HG03469 (cell line): ENCODE results near the gene MS4A7.
A peak's percentile ranks its signal among the peaks of the same experiment; 100 is the strongest.

Experiments
- ATAC-seq: cut with Tn5 transposase; IDR thresholded peaks from one replicate; pipeline ENCODE4 v1.9.1; 2021; ENCODE audit warnings: mild to moderate bottlenecking, moderate library complexity, moderate number of reproducible peaks; ENCODE audit not compliant: unreplicated experiment

Gene MS4A7

DNA sequence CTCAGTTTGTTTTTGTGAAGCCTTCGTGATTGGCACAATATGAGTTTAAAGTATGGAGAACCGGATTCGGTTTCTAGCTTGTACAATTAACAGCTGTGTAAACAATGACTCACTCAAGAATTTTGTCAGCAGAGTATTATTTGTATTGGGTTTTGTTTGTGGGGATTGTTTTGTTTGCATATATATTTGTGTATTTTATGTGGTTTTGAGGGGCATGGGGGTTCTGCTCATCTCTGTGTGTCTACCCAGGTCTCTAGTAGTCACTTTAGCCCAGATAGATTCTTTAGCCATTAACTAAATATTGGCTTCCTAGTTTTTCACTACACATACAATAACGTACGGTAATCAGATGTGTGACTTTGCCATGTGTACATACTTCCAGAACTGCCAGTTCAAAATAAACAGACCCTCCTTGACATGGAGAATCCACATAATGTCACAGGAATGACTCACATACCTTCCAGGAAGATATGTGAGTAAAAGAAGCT, 7.5 kb upstream of the MS4A7 start:
- no peak for ATAC-seq

DNA sequence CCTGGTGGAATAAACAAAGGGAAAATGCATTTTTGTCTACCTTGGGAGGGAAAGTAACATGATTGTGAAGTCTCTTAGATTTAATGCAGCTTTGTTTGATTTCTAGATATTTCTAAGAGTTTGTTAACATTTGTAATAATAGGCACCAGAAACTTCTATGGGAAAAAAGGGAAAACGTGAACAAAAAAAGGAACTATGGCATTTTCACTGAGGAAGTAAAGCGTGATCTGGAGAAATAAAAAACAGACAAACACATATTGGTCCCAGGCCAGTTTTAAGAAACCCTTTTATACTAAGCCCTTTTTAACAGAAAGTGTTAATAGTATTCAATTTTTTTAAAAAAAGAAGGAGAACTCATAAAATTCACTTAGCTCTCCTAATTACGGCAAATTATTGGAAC, 6.9 kb upstream of the MS4A7 start:
- no peak for ATAC-seq

DNA sequence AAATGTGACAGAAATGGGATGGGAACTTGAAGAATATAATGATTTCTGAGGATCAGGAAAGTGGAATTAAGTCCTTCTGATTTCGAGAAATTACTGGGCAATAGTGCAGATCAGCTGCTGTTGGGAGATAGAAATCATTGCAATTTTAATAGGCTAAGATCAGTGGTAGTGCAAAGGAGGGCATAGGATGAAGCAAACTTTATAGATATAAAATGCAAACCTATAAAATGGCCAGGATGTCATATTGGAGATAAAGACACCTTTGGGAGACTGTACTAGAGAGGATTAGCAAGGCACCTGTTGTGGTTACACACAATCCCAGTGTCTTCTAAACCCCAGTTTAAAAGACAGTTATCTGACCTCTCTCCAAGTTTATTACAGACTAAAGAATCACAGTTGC, 6.5 kb upstream of the MS4A7 start:
- no peak for ATAC-seq

DNA sequence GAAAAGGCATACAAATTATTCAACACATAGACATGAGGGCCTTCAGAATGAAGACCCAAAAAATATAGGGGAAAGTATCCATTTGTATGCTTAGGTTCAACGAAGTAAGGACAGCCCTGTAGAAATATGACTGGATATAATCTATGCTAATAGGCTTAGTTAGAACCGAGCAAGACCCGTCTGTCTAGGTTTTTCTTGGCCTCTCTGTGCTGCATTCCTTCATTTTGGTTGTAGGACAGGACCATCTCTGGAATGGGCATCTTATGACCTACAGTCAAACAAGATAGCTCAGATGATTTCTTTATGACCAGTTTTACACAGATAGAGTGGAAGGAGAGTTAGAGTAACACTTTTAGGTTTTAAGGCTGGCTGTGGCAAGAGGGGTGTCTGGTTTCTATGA, 5.6 kb upstream of the MS4A7 start:
- ATAC-seq, result no peak

DNA sequence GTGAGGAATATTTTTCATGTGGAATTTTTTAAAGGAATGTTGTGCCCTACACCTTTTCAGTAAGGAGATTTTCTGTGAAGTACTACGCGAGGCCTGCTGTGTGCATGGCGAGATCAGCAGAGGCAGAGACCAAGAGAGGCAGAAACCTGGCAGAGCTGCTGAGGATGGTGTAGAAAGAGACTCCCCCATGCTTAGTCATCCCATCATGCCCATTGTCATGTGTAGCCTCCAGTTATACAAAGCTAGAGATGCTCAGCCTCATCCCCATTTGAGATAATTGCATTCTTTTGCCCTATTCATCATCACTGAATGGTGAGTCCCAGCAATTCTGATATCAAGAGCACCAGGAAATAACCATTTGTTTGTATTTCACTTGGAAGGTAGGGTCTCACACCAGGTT, 3.0 kb upstream of the MS4A7 start:
- no peak for ATAC-seq

DNA sequence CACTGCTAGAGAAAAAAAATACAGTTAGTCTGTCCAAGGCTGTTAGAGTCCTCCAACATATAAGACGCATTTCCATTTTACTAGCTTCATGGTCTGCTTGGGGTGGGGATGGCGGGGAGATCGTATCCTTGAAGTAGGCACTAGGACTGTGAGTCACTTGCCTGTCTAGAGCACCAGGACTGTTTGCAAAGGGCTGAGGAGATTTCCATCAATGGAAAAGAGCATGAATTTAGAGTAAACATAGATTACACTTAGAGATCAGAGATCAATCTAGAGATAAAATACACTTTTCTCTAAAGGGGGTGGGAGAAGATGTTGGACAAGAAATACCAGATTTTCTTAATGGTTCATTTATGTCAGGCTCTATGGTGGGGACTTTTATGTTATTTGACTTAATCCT, 1.7 kb upstream of the MS4A7 start:
- no peak for ATAC-seq

DNA sequence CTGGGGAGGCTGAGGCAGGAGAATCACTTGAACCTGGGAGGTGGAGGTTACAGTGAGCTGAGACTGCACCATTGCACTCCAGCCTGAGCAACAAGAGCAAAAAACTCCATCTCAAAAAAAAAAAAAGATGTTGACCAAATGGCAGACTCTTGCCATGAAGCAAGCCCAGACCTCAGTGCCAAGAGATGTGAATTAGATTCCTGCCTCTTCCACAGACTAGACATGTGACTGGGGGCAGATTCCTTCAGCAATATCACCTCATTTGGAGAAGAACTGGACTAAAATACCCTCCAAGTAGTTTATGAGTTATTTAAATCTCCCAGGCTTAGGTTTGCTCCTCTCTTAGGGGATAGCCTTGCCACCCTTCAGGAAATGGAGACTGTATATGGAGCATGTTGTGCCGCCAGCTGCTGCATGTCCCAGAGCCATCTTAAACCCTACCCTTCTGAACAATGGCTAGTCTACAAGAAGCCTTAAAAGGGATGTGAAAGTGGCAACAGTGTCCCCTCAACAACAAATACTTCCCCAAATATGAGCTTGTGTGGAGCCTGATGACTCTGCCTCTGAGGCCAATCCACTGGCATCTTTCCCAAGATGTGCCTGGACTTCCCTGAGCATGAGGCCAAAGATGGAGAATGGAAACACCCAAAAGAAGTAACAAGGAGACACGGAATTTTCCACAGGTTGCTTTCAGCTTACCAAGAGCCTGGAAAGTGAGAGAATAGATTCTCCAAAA, 763 bp upstream of the MS4A7 start:
- no peak for ATAC-seq

DNA sequence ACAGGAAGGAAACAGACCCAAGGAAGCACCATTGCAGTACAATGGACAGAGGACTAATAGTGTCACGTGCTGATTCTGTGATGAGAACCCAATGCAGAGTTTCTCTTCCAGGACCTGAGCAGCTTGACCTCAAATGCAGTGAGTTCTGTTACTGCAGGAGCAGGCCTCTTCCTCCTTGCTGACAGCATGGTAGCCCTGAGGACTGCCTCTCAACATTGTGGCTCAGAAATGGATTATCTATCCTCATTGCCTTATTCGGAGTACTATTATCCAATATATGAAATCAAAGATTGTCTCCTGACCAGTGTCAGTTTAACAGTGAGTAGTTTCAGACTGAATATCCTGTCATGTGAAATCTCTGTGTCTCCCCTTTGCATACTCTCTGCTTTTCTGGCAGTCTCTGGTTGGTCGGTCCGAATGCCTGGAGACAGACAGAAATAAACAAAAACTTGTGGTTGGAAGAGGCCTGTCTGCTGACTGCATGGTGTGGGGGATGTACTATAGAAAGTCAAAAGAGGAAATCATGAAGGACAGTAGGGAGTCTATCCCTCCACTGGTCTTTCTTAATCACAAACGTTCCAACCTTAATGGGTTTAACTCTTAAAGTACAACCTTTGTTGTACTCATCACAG, 11.1 kb downstream of the MS4A7 start:
- peak; percentile 90 for ATAC-seq

DNA sequence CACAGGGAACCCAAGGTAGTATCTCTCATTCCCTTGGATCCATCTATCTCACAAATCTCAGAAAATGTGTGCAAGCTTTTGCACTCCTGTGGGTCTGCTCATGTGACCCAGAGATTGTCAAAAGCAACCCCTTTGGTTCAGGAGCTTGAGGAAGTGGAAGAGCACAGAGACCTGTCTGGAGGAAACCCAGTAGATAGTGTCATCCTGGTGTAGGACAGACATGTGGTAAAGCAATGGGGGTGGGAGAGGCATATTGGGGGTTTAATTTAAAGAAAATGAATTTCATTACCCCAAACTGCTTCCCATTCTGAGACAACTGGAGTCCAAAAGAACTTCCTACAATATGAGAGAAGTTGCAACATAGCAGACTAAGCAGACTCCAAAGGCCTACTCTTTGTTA, 12.1 kb downstream of the MS4A7 start:
- no peak for ATAC-seq

DNA sequence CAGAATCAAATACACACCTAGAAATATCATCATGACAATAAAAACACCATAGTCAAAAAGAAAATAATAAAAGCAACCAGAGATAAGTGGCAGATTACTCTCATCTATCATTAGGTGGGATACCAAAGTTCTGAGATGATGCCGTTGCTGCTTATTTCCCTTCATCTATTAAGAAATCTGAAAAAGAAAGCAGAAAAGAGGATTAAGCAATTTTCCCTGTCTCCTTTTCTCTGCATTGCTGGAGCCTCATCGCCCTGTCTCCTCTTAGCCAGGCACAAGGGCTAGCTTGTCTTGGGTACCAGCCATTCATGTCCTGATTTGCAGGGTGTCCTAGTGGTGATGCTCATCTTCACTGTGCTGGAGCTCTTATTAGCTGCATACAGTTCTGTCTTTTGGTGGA, 14.0 kb downstream of the MS4A7 start:
- ATAC-seq, result no peak

DNA sequence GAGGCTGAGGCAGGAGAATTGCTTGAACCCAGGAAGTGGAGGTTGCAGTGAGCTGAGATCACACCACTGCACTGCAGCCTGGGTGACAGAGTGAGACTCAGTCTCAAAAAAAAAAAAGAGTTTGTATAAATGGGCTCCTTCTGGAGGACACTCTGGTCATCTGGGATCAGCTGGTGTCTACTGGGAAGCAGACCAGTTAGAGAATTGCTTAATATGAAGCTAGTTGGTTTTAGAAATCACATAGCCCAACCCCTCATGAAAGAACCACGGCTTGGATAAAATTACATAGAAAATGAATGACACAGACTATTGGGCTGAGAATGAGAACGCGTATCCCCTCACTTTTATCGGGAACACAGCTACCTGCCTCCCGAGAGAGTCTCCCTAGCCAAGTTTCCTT, 14.7 kb downstream of the MS4A7 start:
- ATAC-seq, result no peak

DNA sequence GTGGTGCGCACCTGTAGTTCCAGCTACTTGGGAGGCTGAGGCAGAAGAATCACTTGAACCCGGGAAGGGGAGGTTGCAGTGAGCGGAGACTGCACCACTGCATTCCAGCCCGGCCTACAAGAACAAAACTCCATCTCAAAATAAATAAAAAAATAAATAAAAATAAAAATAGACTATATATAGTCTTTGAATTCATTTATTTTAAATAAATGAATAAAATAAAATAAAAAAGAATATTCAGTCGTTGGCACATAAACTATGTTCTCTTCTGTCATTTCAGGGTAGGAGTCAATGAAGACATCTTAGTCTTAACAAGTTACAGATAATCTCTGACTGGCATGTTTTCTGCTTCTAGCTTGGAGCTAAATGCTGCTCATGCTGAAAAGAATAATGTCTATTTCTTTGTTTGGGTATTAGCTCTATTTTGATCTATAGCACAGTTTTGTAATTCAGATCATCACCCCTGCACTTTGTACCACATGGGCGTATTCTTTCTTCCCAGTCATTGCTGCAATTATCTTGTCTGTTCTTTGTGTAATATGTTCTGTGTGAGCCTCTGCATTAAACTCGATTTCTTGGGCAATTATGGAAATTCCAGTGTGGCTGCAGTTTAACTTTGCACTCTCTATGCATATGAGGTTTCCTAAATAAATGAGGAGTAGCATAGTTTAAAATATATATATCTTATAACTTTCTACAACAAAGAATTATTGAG, 16.5 kb downstream of the MS4A7 start:
- ATAC-seq, result no peak

DNA sequence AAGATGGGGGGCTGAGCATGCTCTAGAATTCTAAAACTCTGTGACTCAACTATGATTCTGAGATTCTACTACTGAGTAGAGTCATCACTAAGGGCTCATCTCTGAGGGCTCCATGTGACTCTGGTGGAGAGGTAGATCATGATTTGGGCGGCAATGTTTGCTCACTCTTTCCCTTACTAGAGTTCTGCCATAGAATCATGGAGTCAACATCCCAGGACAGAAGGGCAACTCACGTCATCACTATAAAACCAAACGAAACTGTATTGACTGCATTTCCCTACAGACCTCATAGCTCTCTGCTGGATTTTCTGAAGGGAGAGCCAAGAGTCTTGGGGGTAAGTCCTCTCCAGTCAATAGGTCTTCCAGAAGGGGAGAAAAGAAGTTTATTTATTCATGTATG, 18.1 kb downstream of the MS4A7 start, which contains the start of gene MS4A14:
MS4A14 (plus strand) TSS at position 78 of the 400 bp plus-strand sequence; CDS start at position 198, 120 bp downstream.
- no peak for ATAC-seq

DNA sequence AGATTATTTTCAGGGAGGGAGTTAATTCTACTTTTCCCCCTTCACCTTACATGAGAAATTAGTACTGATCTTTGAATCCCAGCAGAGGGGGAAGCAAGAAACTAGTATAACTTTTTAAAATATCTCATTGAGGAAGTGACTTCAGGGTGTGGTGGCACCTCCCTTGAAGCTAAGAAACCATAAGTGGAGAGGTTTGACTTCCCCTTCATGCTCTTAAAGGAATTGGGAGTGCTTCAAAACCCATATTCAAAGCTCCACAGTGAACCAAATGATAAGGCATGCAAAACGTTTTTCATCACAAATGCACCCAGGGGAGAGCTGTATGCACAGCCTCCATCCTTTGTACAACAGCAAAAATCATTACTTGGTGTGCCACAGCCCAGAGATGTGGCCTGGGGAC, 18.5 kb downstream of the MS4A7 start:
- ATAC-seq, result peak; percentile 64

DNA sequence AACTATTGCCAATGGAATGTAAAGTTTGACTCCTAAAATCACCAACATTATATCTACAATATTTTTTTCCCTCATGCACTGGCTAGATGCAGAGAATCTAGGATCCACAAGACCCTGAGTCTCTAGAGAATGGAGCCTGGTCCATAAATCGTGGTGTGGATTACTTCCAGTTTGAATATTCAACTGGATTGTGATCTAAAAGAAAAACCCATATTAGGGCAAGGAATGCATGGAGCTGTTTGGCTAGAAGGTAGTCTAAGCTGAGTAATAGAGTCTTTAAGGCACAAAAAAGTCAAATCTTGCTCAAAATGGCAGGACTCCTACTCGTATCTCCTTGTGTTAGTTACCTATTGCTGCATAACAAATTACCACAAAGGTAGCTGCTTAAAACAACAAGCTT, 41.7 kb downstream of the MS4A7 start:
- ATAC-seq, result no peak

DNA sequence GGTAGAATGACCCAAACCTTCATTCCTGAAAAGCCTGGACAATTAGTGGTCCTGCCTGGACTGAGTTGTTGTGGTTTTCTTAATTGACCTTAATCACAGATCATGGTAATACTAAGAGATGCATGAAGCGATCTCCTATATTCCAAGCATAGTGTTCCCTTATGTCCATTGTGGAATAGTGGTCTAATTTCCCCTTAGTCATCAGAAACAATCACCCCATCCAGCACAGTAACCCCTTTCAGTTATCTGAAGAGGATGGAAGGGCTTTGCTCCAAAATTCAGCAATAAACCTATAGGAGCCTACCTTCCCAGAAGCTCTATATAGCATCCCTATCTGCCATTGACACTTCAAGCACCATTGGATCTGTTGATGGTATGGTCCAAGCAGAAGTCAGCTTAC, 44.3 kb downstream of the MS4A7 start:
- ATAC-seq, result no peak

DNA sequence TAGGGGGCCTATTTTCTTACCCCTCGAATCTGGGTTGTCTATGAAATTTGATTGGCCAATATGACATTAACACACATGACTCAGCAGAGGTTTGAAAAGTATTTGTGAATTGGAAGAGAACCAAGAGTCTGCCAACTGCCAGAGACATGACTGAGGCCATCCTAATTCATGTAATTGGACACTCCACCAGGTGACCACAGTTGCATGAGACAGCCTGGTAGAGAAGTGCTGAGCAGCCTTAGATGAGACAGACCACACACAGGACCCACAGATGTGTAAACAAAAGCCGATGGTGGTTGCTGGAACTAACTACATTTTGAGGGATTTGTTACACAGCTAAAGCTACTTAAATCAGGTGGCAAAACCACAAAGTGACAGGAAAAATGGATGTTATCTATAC, 50.2 kb downstream of the MS4A7 start:
- ATAC-seq, result no peak

DNA sequence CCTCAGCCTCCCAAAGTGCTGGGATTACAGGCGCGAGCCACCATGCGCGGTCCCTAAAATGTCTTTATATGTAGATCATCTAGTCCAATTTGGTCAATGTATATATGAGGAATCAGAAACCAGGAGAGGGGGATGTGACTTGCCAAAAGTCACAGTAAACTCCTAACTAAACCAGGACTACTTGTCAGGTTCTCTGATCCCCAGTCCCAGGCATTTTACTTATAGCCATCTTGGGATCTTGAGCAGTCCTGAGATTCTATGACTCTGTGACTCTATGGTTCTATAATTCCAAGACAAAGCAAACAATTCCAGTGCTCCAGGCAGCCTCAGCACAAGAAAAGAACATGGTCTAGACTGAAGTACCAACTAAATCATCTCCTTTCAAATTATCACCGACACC, 50.9 kb downstream of the MS4A7 start, which contains the start of gene MS4A5:
MS4A5 (plus strand) TSS at position 301 of the 400 bp plus-strand sequence. CDS start 103 bp downstream, outside the sequence.
- no peak for ATAC-seq

DNA sequence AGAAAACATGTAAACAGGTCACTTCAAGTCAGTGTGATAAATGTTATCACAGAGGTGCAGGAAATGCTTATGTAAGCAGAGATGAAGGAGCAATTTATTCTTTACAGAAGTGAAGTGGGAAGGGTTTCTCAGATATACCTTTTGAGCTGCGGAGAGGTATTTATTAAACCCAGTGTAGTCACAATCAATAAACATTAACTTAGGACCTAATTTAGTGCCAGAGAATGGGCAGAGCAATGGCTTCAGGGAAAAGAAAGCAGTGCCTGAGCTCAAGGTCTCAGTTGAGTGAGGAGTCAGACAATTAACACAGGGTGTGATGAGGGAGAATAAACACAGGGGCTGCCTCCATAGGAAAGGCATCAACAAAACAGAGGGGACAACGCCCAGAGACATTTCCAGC, 52.9 kb downstream of the MS4A7 start:
- no peak for ATAC-seq

DNA sequence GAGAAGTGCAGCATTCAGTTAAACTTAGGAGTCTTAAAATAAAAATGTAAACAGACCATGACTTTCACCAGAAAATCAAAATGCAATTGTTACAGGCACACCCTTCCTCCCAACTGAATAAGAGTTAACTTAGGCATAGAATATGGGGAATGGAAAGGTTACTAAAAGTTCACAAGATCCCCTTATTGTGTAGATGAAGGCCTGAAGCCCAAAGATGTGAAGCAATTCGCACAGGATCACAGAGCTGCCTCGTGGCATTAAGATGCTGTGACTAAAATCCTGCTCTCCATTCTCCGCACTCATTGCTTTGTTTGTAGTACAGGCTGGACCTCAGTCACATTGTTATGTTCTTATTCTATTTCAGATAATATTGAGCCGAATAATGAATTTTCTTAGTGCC, 55.1 kb downstream of the MS4A7 start:
- ATAC-seq, result no peak
